ENCODE measurements around the gene NXNL2. TPM values are rescaled to one million over a fixed set of nuclear protein-coding genes. Genes with fewer than 3 reads are reported as not detected.

The NXNL2 gene
- total and polyA plus RNA-seq, 2 experiments from 2014 or later, result 3.4 to 5.1 TPM

DNA sequence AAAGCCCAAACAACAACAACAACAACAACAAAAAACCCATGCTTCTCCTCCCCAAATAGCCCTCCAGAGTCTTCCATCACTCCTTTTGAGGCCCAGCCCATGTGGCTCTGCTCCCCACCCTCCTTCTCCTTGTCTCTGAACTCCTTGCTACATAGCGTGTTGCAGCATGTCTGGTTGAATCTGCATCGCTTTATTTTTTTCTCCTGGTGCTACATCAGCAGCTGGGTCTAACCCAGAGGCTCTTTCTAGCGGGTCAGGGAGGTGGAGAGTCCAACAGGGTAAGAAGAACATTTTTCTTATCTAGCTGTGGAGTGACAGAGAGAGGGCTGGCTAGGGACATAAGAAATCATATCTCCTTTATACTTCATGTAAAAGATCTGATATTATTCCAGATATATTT is 18.4 kb downstream of the NXNL2 start:
- H3K27ac Mint-ChIP-seq, result no peak overlapping the region
- H3K36me3 ChIP-seq (ENCODE audit: insufficient read depth), result no peaks in the 10 kb centered on the region

DNA sequence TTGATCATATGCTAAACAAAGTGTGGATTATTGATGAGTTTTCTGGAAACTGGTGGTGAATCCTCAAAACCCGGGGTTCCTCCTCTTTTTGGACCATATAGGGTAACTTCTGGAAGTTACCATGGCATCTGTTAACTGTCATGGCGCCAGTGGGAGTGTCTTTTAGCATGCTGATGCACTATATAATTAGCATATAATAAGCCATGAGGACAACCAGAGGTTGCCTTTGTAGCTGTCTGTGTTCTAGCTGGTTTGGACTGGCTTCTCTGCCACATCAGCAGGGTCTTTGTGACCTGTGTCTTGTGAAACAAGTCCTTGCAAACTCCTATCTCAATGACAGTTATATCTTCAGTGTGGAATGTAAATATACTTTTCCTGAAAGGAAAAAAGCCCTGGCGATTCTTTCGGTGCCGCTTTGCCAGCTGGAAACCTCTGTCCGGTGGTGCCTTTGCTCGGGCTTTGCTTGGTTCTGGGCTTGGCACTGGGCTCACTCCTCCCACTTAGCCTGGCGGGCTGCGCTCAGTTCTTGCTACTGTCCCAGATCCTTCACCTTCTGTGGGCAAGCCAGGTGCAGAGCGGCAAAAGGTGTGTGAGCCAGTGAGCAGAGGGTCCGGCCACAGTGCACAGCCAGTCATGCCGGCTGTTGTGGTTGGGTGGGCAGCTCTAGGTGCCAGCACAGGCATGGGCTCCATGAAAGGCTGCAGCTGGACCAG is 20.4 kb downstream of the NXNL2 start:
- Histone ChIP-seq H3F3A (replicated peaks; ENCODE audit: low read depth) (no peaks in the 10 kb centered on the region), H3K4me1 (ENCODE audit: insufficient read depth) (peaks cover 9% of the 10 kb centered on the region), H3K4me2 (no peak overlapping the region), H3K79me2 (replicated peaks; ENCODE audit: insufficient read depth) (no peaks in the 10 kb centered on the region), H2AFZ (no peak overlapping the region), H3K36me3 (ENCODE audit: insufficient read depth) (no peaks in the 10 kb centered on the region), H4K20me1 (replicated peaks; ENCODE audit: insufficient read depth) (no peaks in the 10 kb centered on the region), H3K9me2 (ENCODE audit: insufficient read depth) (no peaks in the 10 kb centered on the region), H3K27me3 (ENCODE audit: insufficient read depth) (no peaks in the 10 kb centered on the region), H3K27ac (ENCODE audit: low read depth) (no peak overlapping the region), H3K4me3 (no peak overlapping the region)
- ATAC-seq (no peak), DNase-seq (ENCODE audit: low spot score) (no peak)
- Mint-ChIP-seq H3K27ac (no peak overlapping the region), H3K9me3 (no peaks in the 10 kb centered on the region), H3K4me1 (peaks cover 15% of the 10 kb centered on the region), H3K4me3 (no peak overlapping the region), H3K27me3 (ENCODE audit: insufficient read depth, low read depth, poor library complexity) (peaks cover 1% of the 10 kb centered on the region), H3K36me3 (ENCODE audit: low read depth) (no peaks in the 10 kb centered on the region)
- TF ChIP-seq NANOG (IDR thresholded peaks at IDR 0.05; ENCODE audit: borderline replicate concordance) (no peak), REST (IDR thresholded peaks at IDR 0.05; ENCODE audit: unreplicated experiment) (no peak), EZH2phosphoT487 (IDR thresholded peaks at IDR 0.05; ENCODE audit: unreplicated experiment) (no peak), ZNF114 (CRISPR knock-in tag; IDR thresholded peaks at IDR 0.05) (no peak), POLR2AphosphoS5 (IDR thresholded peaks at IDR 0.05; ENCODE audit: low read depth) (no peak), CTCF (conservative IDR thresholded peaks at IDR 0.05; ENCODE audit: low read depth in 2 of 2) (no peak)
- TF ChIP-seq, protein P1, sequence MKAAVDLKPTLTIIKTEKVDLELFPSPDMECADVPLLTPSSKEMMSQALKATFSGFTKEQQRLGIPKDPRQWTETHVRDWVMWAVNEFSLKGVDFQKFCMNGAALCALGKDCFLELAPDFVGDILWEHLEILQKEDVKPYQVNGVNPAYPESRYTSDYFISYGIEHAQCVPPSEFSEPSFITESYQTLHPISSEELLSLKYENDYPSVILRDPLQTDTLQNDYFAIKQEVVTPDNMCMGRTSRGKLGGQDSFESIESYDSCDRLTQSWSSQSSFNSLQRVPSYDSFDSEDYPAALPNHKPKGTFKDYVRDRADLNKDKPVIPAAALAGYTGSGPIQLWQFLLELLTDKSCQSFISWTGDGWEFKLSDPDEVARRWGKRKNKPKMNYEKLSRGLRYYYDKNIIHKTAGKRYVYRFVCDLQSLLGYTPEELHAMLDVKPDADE (IDR thresholded peaks at IDR 0.05), result no peak

More for the DNA sequence above, 18.4 kb downstream of the NXNL2 start:
- DNase-seq (ENCODE audit: low spot score) (no peak), ATAC-seq (no peak)
- no peaks in the 10 kb centered on the region for H3K27me3 ChIP-seq (ENCODE audit: insufficient read depth)
- H3K27ac ChIP-seq (ENCODE audit: low read depth), result no peak overlapping the region
- H3K4me3 Mint-ChIP-seq, result no peak overlapping the region
- no peaks in the 10 kb centered on the region for H4K20me1 ChIP-seq (replicated peaks; ENCODE audit: insufficient read depth)
- H3K4me3 ChIP-seq, result no peak overlapping the region
- H3K4me1 ChIP-seq (ENCODE audit: insufficient read depth), result peaks cover 9% of the 10 kb centered on the region
- no peaks in the 10 kb centered on the region for H3F3A ChIP-seq (replicated peaks; ENCODE audit: low read depth)
- H3K9me3 Mint-ChIP-seq, result peaks cover 3% of the 10 kb centered on the region; the same call in 1 of the 3 replicates
- H3K79me2 ChIP-seq (replicated peaks; ENCODE audit: insufficient read depth), result no peaks in the 10 kb centered on the region
- TF ChIP-seq, protein P1 (IDR thresholded peaks at IDR 0.05), result no peak
- no peak for TF ChIP-seq POLR2AphosphoS5 (IDR thresholded peaks at IDR 0.05; ENCODE audit: low read depth)
- peaks cover 15% of the 10 kb centered on the region for H3K4me1 Mint-ChIP-seq
- H3K36me3 Mint-ChIP-seq (ENCODE audit: low read depth), result no peaks in the 10 kb centered on the region
- H2AFZ ChIP-seq, result no peak overlapping the region
- peaks cover 6% of the 10 kb centered on the region; the same call in 1 of the 2 replicates for H3K9me2 ChIP-seq (ENCODE audit: insufficient read depth)
- no peak overlapping the region for H3K4me2 ChIP-seq
- peaks cover 4% of the 10 kb centered on the region for H3K27me3 Mint-ChIP-seq (ENCODE audit: insufficient read depth, low read depth, poor library complexity)
